SK-N-SH (cell line): Measurements from ENCODE around the gene TAPBP. TPM values are rescaled to one million over a fixed set of nuclear protein-coding genes. Genes with fewer than 3 reads are reported as not detected.

Experiments used
- CTCF ChIA-PET: fragments of 300-600, 350-600 bp; formaldehyde crosslinking; extraction: SDS; loops from one replicate; lab custom pipeline; 2021; lab: Yijun Ruan, JAX
- POLR2A ChIA-PET: fragments of 350-600 bp; sonication (Branson Sonifier 250); formaldehyde crosslinking; extraction: SDS; loops from one replicate; lab custom pipeline; 2020; ENCODE audit warnings: antibody characterized with exemption, inconsistent platforms; lab: Yijun Ruan, JAX
- DNase-seq: peaks from one replicate; pipeline ENCODE4 v3.0.0; 2012
- H2AFZ ChIP-seq: fragments of 200-600 bp; sonication (generic); 2 replicates; pipeline ENCODE4 v1.8.1; 2016; ENCODE audit warnings: antibody characterized with exemption, mild to moderate bottlenecking, low read depth
- H3F3A ChIP-seq: fragments of 200-600 bp; sonication (generic); replicated peaks from 2 replicates; pipeline ENCODE3; 2016; ENCODE audit warnings: antibody characterized with exemption, mild to moderate bottlenecking; ENCODE audit not compliant: insufficient read depth
- H3K27ac ChIP-seq, 2 experiments: fragments of 200-500 bp in 1 of 2; fragments of 200-600 bp in 1 of 2; sonication (Bioruptor generic) in 1 of 2; sonication (generic), shearing (Covaris generic) in 1 of 2; 2 replicates each; pipeline versions ENCODE4 v1.5.1 to v1.6.1; 2014 to 2016; ENCODE audit warnings: low read depth in 2 of 2, inconsistent platforms in 1 of 2, low read length in 1 of 2, mild to moderate bottlenecking in 1 of 2, mixed read lengths in 1 of 2
- H3K27me3 ChIP-seq: fragments of 200-600 bp; sonication (generic), shearing (Covaris generic); 2 replicates; pipeline ENCODE4 v1.6.1; 2016; ENCODE audit warnings: mixed run types; ENCODE audit not compliant: insufficient read depth
- H3K36me3 ChIP-seq, 2 experiments: fragments of 200-500 bp in 1 of 2; fragments of 200-600 bp in 1 of 2; sonication (Bioruptor generic) in 1 of 2; sonication (generic) in 1 of 2; replicated peaks in 1 of 2; 2 replicates each; pipeline versions ENCODE3 to v1.5.1; 2014 to 2016; ENCODE audit warnings: low read length in 1 of 2, mild to moderate bottlenecking in 1 of 2; ENCODE audit not compliant: insufficient read depth in 2 of 2, control insufficient read depth in 1 of 2
- H3K4me1 ChIP-seq, 2 experiments: fragments of 200-500 bp in 1 of 2; fragments of 200-600 bp in 1 of 2; sonication (Bioruptor generic) in 1 of 2; sonication (generic), shearing (Covaris generic) in 1 of 2; 2 replicates each; pipeline versions ENCODE4 v1.5.1 to v1.6.1; 2014 to 2016; ENCODE audit warnings: low read depth in 1 of 2, low read length in 1 of 2, mixed run types in 1 of 2; ENCODE audit not compliant: insufficient read depth in 2 of 2, control insufficient read depth in 1 of 2
- H3K4me2 ChIP-seq: fragments of 200-600 bp; sonication (generic), shearing (Covaris generic); 2 replicates; pipeline ENCODE4 v1.6.1; 2017; ENCODE audit warnings: mixed run types
- H3K4me3 ChIP-seq, 2 experiments: fragments of 200-500 bp in 1 of 2; fragments of 200-600 bp in 1 of 2; sonication (Bioruptor generic) in 1 of 2; sonication (generic), shearing (Covaris generic) in 1 of 2; 2 replicates each; pipeline versions ENCODE4 v1.5.1 to v1.8.1; 2014 to 2016; ENCODE audit warnings: low read depth in 2 of 2, inconsistent platforms in 1 of 2, low read length in 1 of 2, mild to moderate bottlenecking in 1 of 2, mixed read lengths in 1 of 2, moderate library complexity in 1 of 2
- H3K79me2 ChIP-seq: fragments of 200-600 bp; sonication (generic); 2 replicates; pipeline ENCODE4 v1.8.1; 2017; ENCODE audit warnings: mild to moderate bottlenecking; ENCODE audit not compliant: insufficient read depth
- H3K9ac ChIP-seq: fragments of 200-600 bp; sonication (generic); 2 replicates; pipeline ENCODE4 v1.6.1; 2017; ENCODE audit warnings: mixed run types
- H3K9me2 ChIP-seq: fragments of 200-600 bp; sonication (generic); 2 replicates; pipeline ENCODE4 v1.6.1; 2017; ENCODE audit warnings: mixed run types
- H3K9me3 ChIP-seq: fragments of 200-600 bp; sonication (generic); 2 replicates; pipeline ENCODE4 v1.6.1; 2017; ENCODE audit warnings: mixed run types, mild to moderate bottlenecking, moderate library complexity
- H4K20me1 ChIP-seq: fragments of 200-600 bp; sonication (generic); 2 replicates; pipeline ENCODE4 v1.6.1; 2017; ENCODE audit warnings: mild to moderate bottlenecking, mixed run types; ENCODE audit not compliant: insufficient read depth
- CHD2 ChIP-seq: fragments of 150-350 bp; IDR thresholded peaks from 2 replicates; pipeline ENCODE4 v1.6.1; 2018; ENCODE audit warnings: low read length; ENCODE audit not compliant: partially characterized antibody
- EZH2phosphoT487 ChIP-seq: fragments of 200-600 bp; sonication (generic); IDR thresholded peaks from 2 replicates; pipeline ENCODE4 v1.6.1; 2017; ENCODE audit warnings: low read depth, mixed run types, mild to moderate bottlenecking, antibody characterized with exemption, moderate library complexity, borderline replicate concordance
- FOSL2 ChIP-seq: IDR thresholded peaks from 2 replicates; pipeline ENCODE4 v1.4.0; 2012; ENCODE audit warnings: low read depth, mild to moderate bottlenecking, moderate library complexity, borderline replicate concordance
- MEF2A ChIP-seq: IDR thresholded peaks from 2 replicates; pipeline ENCODE4 v1.4.0; 2012; ENCODE audit warnings: low read depth, borderline replicate concordance
- NFIC ChIP-seq: IDR thresholded peaks from 2 replicates; pipeline ENCODE4 v1.4.0; 2012; ENCODE audit warnings: borderline replicate concordance
- RAD21 ChIP-seq: IDR thresholded peaks from 2 replicates; pipeline ENCODE4 v1.6.1; 2012; ENCODE audit warnings: mild to moderate bottlenecking, low read length
- RXRA ChIP-seq: IDR thresholded peaks from 2 replicates; pipeline ENCODE4 v1.4.0; 2012; ENCODE audit warnings: low read depth, mild to moderate bottlenecking, borderline replicate concordance
- YY1 ChIP-seq: IDR thresholded peaks from 2 replicates; pipeline ENCODE4 v1.4.0; 2012; ENCODE audit warnings: low read depth, mild to moderate bottlenecking
- WGBS: methylation state at CpG from one replicate; pipeline ENCODE4 v1.1.6; 2017; ENCODE audit warnings: low lambda C conversion rate; 5-methylcytosine and 5-hydroxymethylcytosine counted together
- polyA plus RNA-seq, 3 experiments: library from polyadenylated mRNA; depleted of rRNA; stranded (reverse); fragments of >200 nt; gene quantifications; 2 replicates each; pipeline ENCODE4 v1.2.3, GENCODE V29; 2012
- TF ChIP-seq, protein P1 (sequence below): fragments of 200-600 bp; sonication (generic); IDR thresholded peaks from 2 replicates; pipeline ENCODE4 v1.6.1; 2017; ENCODE audit warnings: antibody characterized with exemption, mild to moderate bottlenecking, moderate library complexity
- TF ChIP-seq, protein P2 (sequence below): IDR thresholded peaks from 2 replicates; pipeline ENCODE4 v1.4.0; 2012; ENCODE audit warnings: low read depth, borderline replicate concordance

Gene TAPBP
- polyA plus RNA-seq, 1 of the 3 experiments (the other 2 are of a cell fraction) = 44.5 TPM

DNA sequence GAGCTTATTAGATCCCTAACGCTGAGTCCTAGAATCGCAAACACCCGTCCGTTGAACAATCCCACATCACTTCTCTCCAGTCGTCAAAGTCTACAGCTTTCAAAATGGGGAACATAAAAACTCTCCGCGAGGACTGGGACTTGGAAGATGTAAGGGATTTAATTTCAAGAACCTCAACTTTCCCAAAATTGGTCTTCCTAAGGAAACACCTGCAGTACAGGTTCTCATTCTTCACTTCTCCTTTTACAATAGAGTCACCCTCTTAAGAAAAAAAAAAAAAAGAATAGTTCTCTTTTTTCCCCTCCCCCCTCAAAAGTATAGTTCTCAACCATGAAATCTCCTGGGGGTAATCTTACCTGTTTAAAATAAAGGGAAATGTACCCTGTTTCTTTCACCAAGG lies 10.2 kb upstream of the TAPBP start:
- Histone ChIP-seq H3K27me3 (no peaks in the 10 kb centered on the region), H3K4me3 (peak overlapping the region; percentile 79 to 91; a peak in 3 of 4 replicates), H4K20me1 (no peaks in the 10 kb centered on the region), H2AFZ (peak overlapping the region; percentile 97; the same call in 1 of the 2 replicates), H3F3A (peaks cover 33% of the 10 kb centered on the region), H3K9ac (no peak overlapping the region), H3K27ac (peak overlapping the region in 1 of 2 experiments; percentile 97; a peak in 2 of 4 replicates), H3K79me2 (peaks cover 35% of the 10 kb centered on the region), H3K9me3 (no peaks in the 10 kb centered on the region), H3K9me2 (no peaks in the 10 kb centered on the region), H3K36me3 (peaks cover 12 to 21% of the 10 kb centered on the region in 2 experiments), H3K4me2 (peak overlapping the region; percentile 99), H3K4me1 (peaks cover 25 to 34% of the 10 kb centered on the region in 2 experiments; a peak in 3 of 4 replicates)
- CTCF ChIA-PET = no interaction called here
- 78% methylated on average over 7 of the region's 7 CpGs for WGBS
- POLR2A ChIA-PET = interaction anchor here (1.1 kb wide), 1 partner anchor 51 kb away, joined by 3 read pairs; no protein-coding TSS in a partner anchor
- DNase-seq = peak; percentile 25
- TF ChIP-seq, protein P1, sequence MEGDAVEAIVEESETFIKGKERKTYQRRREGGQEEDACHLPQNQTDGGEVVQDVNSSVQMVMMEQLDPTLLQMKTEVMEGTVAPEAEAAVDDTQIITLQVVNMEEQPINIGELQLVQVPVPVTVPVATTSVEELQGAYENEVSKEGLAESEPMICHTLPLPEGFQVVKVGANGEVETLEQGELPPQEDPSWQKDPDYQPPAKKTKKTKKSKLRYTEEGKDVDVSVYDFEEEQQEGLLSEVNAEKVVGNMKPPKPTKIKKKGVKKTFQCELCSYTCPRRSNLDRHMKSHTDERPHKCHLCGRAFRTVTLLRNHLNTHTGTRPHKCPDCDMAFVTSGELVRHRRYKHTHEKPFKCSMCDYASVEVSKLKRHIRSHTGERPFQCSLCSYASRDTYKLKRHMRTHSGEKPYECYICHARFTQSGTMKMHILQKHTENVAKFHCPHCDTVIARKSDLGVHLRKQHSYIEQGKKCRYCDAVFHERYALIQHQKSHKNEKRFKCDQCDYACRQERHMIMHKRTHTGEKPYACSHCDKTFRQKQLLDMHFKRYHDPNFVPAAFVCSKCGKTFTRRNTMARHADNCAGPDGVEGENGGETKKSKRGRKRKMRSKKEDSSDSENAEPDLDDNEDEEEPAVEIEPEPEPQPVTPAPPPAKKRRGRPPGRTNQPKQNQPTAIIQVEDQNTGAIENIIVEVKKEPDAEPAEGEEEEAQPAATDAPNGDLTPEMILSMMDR = no peak
- no peak for TF ChIP-seq YY1
- TF ChIP-seq CHD2 = no peak
- no peak for TF ChIP-seq EZH2phosphoT487
- TF ChIP-seq, protein P2, sequence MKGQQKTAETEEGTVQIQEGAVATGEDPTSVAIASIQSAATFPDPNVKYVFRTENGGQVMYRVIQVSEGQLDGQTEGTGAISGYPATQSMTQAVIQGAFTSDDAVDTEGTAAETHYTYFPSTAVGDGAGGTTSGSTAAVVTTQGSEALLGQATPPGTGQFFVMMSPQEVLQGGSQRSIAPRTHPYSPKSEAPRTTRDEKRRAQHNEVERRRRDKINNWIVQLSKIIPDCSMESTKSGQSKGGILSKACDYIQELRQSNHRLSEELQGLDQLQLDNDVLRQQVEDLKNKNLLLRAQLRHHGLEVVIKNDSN = no peak
- no peak for TF ChIP-seq MEF2A
- TF ChIP-seq NFIC = no peak
- no peak for TF ChIP-seq RXRA
- TF ChIP-seq FOSL2 = no peak

DNA sequence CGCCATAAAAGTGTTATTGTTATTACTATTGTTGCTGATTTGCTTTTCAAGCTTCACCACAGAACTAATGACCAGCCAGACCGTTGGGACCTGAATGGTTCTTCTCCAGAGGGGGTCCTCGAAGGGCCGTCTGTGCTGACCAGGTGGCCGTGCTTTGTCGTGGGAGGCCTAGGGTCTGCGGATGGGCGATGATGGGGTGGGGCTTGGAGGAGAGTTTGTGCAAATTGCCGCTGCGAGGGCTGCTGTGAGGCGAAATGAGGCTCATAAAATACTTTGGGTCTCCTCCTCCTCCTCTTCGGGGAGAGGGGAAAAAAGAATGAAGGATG lies 9.7 kb upstream of the TAPBP start:
- H3K9ac ChIP-seq = peak overlapping the region; percentile 87; the same call in 1 of the 2 replicates
- H3K27ac ChIP-seq = peak overlapping the region; percentile 88 to 97
- TF ChIP-seq, protein P1 = no peak
- TF ChIP-seq RAD21 = peak; percentile 41
- CTCF ChIA-PET = no interaction called here
- peaks cover 30 to 40% of the 10 kb centered on the region in 2 experiments; a peak in 3 of 4 replicates for H3K4me1 ChIP-seq
- no peaks in the 10 kb centered on the region for H4K20me1 ChIP-seq
- no peaks in the 10 kb centered on the region for H3K9me3 ChIP-seq
- 6% methylated on average over 12 of the region's 12 CpGs for WGBS
- H3K79me2 ChIP-seq = peaks cover 40% of the 10 kb centered on the region
- peak overlapping the region; percentile 97 for H2AFZ ChIP-seq
- peak overlapping the region; percentile 79 to 91 for H3K4me3 ChIP-seq
- H3K27me3 ChIP-seq = no peaks in the 10 kb centered on the region
- no peaks in the 10 kb centered on the region for H3K9me2 ChIP-seq
- POLR2A ChIA-PET = interaction anchor here (0.6 to 1.1 kb wide), 3 partner anchors 20 to 354 kb away, joined by 3 read pairs; no protein-coding TSS in a partner anchor
- DNase-seq = peak; percentile 70
- H3K36me3 ChIP-seq = peaks cover 18 to 26% of the 10 kb centered on the region in 2 experiments
- H3K4me2 ChIP-seq = peak overlapping the region; percentile 99
- H3F3A ChIP-seq = peaks cover 38% of the 10 kb centered on the region
